Measurements from ENCODE around the gene RALGAPA2. TPM values are rescaled to one million over a fixed set of nuclear protein-coding genes. Genes with fewer than 3 reads are reported as not detected.

Gene RALGAPA2
- total RNA-seq, 1 experiment from 2014 or later = 9.8 TPM

DNA sequence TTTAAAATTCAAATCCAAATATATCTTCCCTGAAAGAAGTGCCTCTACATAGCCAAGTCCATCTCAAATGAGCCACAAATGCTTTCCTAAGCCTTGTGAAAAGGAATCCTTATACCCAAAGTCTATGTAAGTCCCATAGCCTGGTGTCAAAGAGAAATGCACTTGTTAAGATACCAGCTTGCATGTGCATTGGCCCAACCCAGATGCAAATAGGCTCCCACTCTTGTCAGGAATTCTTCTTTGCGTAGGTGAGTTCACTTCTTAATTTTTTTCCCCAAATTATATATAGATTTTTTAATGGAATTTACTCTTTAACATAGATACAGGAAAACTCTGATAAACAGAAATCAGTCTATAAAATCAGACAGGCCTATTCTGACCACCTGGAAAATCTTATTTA is 105.6 kb downstream of the RALGAPA2 start:
- no TSS peak for BruUV-seq (replicated peaks)
- intact Hi-C loops (cut with micrococcal nuclease) = no loop called here
- Mint-ChIP-seq H3K4me1 (ENCODE audit: insufficient read depth, unreplicated experiment) (peaks cover 14% of the 10 kb centered on the region), H3K9me3 (ENCODE audit: unreplicated experiment) (no peaks in the 10 kb centered on the region), H3K27me3 (ENCODE audit: insufficient read depth, unreplicated experiment) (no peaks in the 10 kb centered on the region), H3K4me3 (ENCODE audit: unreplicated experiment) (no peak overlapping the region), H3K27ac (ENCODE audit: low read depth, unreplicated experiment) (no peak overlapping the region), H3K36me3 (ENCODE audit: insufficient read depth, unreplicated experiment) (peaks cover 26% of the 10 kb centered on the region)
- no peak for DNase-seq (ENCODE audit: unreplicated experiment)
- CTCF ChIA-PET = interaction anchor here (9.9 kb wide), 1 partner anchor 13 kb away, joined by 127 read pairs; no protein-coding TSS in a partner anchor
- POLR2A ChIA-PET = no interaction called here
- TF ChIP-seq, protein P1, sequence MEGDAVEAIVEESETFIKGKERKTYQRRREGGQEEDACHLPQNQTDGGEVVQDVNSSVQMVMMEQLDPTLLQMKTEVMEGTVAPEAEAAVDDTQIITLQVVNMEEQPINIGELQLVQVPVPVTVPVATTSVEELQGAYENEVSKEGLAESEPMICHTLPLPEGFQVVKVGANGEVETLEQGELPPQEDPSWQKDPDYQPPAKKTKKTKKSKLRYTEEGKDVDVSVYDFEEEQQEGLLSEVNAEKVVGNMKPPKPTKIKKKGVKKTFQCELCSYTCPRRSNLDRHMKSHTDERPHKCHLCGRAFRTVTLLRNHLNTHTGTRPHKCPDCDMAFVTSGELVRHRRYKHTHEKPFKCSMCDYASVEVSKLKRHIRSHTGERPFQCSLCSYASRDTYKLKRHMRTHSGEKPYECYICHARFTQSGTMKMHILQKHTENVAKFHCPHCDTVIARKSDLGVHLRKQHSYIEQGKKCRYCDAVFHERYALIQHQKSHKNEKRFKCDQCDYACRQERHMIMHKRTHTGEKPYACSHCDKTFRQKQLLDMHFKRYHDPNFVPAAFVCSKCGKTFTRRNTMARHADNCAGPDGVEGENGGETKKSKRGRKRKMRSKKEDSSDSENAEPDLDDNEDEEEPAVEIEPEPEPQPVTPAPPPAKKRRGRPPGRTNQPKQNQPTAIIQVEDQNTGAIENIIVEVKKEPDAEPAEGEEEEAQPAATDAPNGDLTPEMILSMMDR (IDR thresholded peaks at IDR 0.05; ENCODE audit: unreplicated experiment) = no peak

DNA sequence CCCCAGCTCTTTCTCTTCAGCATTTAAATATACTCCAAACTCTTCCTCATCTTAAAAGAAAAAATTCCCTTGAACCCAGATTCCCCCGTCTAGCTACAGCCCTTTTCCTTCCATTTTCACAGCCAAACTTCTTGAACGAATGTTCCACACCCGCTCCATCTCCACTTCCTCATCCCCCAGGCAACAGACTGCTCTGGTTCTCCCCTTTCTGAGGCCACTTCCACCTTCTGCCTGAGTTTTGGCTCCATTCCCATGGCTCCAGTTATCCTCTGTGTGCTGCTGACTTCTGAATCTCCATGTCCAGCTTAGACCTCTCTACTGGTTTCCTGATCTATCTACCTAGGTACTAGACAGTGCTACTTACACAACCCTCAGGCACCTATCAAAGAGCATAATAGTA is 106.4 kb downstream of the RALGAPA2 start:
- TF ChIP-seq, protein P1 (IDR thresholded peaks at IDR 0.05; ENCODE audit: unreplicated experiment) = no peak
- H3K4me3 Mint-ChIP-seq (ENCODE audit: unreplicated experiment) = no peak overlapping the region
- peaks cover 26% of the 10 kb centered on the region for H3K36me3 Mint-ChIP-seq (ENCODE audit: insufficient read depth, unreplicated experiment)
- H3K9me3 Mint-ChIP-seq (ENCODE audit: unreplicated experiment) = no peaks in the 10 kb centered on the region
- H3K27ac Mint-ChIP-seq (ENCODE audit: low read depth, unreplicated experiment) = no peak overlapping the region
- BruUV-seq (replicated peaks) = no TSS peak
- CTCF ChIA-PET = interaction anchor here (0.6 to 9.9 kb wide), 3 partner anchors 10 to 157 kb away, joined by 3 to 127 read pairs (median 5); no protein-coding TSS in a partner anchor
- intact Hi-C loops (cut with micrococcal nuclease) = no loop called here
- H3K27me3 Mint-ChIP-seq (ENCODE audit: insufficient read depth, unreplicated experiment) = no peaks in the 10 kb centered on the region
- no peak for DNase-seq (ENCODE audit: unreplicated experiment)
- POLR2A ChIA-PET = interaction anchor here (0.6 to 1.2 kb wide), 2 partner anchors 9 to 946 kb away, joined by 3 to 5 read pairs; no protein-coding TSS in a partner anchor
- H3K4me1 Mint-ChIP-seq (ENCODE audit: insufficient read depth, unreplicated experiment) = peaks cover 14% of the 10 kb centered on the region

DNA sequence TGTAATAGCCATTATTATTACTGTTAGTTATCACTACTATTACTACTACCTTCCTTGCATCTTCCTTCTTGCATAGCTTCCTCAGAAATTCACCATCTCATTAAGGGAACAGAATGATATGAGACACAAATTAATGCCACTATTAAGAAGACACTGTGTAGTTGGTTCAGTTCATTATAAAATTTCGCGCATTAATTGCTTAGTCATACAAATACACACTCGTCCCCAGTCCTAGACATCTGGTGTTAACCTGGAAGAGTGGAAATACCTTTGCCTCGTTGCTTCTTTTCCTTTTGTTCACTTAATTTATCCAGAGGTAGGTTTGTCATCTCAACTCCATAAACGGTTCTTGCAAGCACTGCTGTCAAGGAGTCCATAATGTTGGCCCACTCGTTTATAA is 107.5 kb downstream of the RALGAPA2 start:
- intact Hi-C loops (cut with micrococcal nuclease) = no loop called here
- Mint-ChIP-seq H3K9me3 (ENCODE audit: unreplicated experiment) (no peaks in the 10 kb centered on the region), H3K36me3 (ENCODE audit: insufficient read depth, unreplicated experiment) (peaks cover 19% of the 10 kb centered on the region), H3K4me1 (ENCODE audit: insufficient read depth, unreplicated experiment) (peaks cover 14% of the 10 kb centered on the region), H3K27ac (ENCODE audit: low read depth, unreplicated experiment) (no peak overlapping the region), H3K4me3 (ENCODE audit: unreplicated experiment) (no peak overlapping the region), H3K27me3 (ENCODE audit: insufficient read depth, unreplicated experiment) (no peaks in the 10 kb centered on the region)
- ChIA-PET CTCF (interaction anchor here (0.6 to 9.9 kb wide), 5 partner anchors 11 to 1545 kb away, joined by 3 to 127 read pairs (median 6); no protein-coding TSS in a partner anchor), POLR2A (interaction anchor here (0.6 to 2.6 kb wide), 8 partner anchors 10 to 726 kb away, joined by 3 to 22 read pairs (median 3); no protein-coding TSS in a partner anchor)
- BruUV-seq (replicated peaks) = no TSS peak
- DNase-seq (ENCODE audit: unreplicated experiment) = no peak
- TF ChIP-seq, protein P1 (IDR thresholded peaks at IDR 0.05; ENCODE audit: unreplicated experiment) = no peak

- ChIA-PET CTCF (interaction anchor here (0.6 to 9.9 kb wide), 9 partner anchors 10 to 1012 kb away, joined by 3 to 127 read pairs (median 5); no protein-coding TSS in a partner anchor), POLR2A (interaction anchor here (0.5 to 2.6 kb wide), 14 partner anchors 10 to 727 kb away, joined by 3 to 22 read pairs (median 6); partner anchors contain the start of genes CFAP61, CRNKL1 and XRN2)
- H3K9me3 Mint-ChIP-seq (ENCODE audit: unreplicated experiment) = no peaks in the 10 kb centered on the region
- H3K27ac Mint-ChIP-seq (ENCODE audit: low read depth, unreplicated experiment) = peak overlapping the region; percentile 50
- H3K27me3 Mint-ChIP-seq (ENCODE audit: insufficient read depth, unreplicated experiment) = no peaks in the 10 kb centered on the region
- no peak overlapping the region for H3K4me3 Mint-ChIP-seq (ENCODE audit: unreplicated experiment)
- intact Hi-C loops (cut with micrococcal nuclease) = no loop called here
- DNase-seq (ENCODE audit: unreplicated experiment) = no peak
- BruUV-seq (replicated peaks) = no TSS peak
- peaks cover 24% of the 10 kb centered on the region for H3K36me3 Mint-ChIP-seq (ENCODE audit: insufficient read depth, unreplicated experiment)
- peaks cover 14% of the 10 kb centered on the region for H3K4me1 Mint-ChIP-seq (ENCODE audit: insufficient read depth, unreplicated experiment)
- TF ChIP-seq, protein P1 (IDR thresholded peaks at IDR 0.05; ENCODE audit: unreplicated experiment) = no peak
Observed at GRCh38 chr20:20604357-20604756, 108.1 kb downstream of the RALGAPA2 start.

Measured in MCF 10A (cell line).